Muscle of back (tissue), 13 donors: Measurements from ENCODE around the gene PTPRH. TPM values are rescaled to one million over a fixed set of nuclear protein-coding genes. Genes with fewer than 3 reads are reported as not detected.
A peak's percentile ranks its signal among the peaks of the same experiment; 100 is the strongest.

ENCODE experiments used
- DNase-seq, 3 donors: peaks; one replicate each; pipeline versions ENCODE4 v3.0.0 to v3.0.0-alpha.2; 2013
- long read RNA-seq, 9 donors: transcript quantifications; one replicate each; lab custom pipeline, GENCODE V29; 2026
- polyA plus RNA-seq, 10 donors: library from polyadenylated mRNA; unstranded; fragments of 120-200 nt; gene quantifications; one replicate each; pipeline ENCODE4 v1.2.1, GENCODE V29; 2013; ENCODE audit not compliant: insufficient read length in 10 of 10

The PTPRH gene
- polyA plus RNA-seq, result 1 to 10 TPM in 1 of 10 donors, under 1 TPM in 9; 0.20 to 1.2 (median 0.56) TPM
- long read RNA-seq, donor 1, result 0 reads
- long read RNA-seq, donor 2, result 0 reads
- long read RNA-seq, donor 3, result 0 reads
- long read RNA-seq, donor 4, result 0 reads
- long read RNA-seq, donor 5, result 0 reads
- long read RNA-seq, donor 6, result 0 reads
- long read RNA-seq, donor 7, result 0 reads
- long read RNA-seq, donor 8, result 0 reads
- long read RNA-seq, donor 9, result 0 reads

- DNase-seq, result no peak
Measured at GRCh38 chr19:55208880-55209692, at the start of gene PTPRH. PTPRH (minus strand) TSS chr19:55209501; CDS start chr19:55209433, 68 bp downstream.

- DNase-seq, result no peak
Measured at GRCh38 chr19:55258476-55258827, 49.2 kb upstream of the PTPRH start.

- peak in 1 of 3 donors; percentile 31 for DNase-seq
Measured at GRCh38 chr19:55257461-55258420, 48.4 kb upstream of the PTPRH start.

- no peak for DNase-seq
Measured at GRCh38 chr19:55256562-55257460, 47.5 kb upstream of the PTPRH start.

GRCh38 chr19:55255618-55256423 is 46.5 kb upstream of the PTPRH start:
- DNase-seq, result no peak

- no peak for DNase-seq
Measured at GRCh38 chr19:55254625-55254977, 45.3 kb upstream of the PTPRH start.

GRCh38 chr19:55253842-55254624 is 44.7 kb upstream of the PTPRH start:
- peak in 1 of 3 donors; percentile 22 for DNase-seq

- no peak for DNase-seq
Measured at GRCh38 chr19:55252760-55253663, 43.7 kb upstream of the PTPRH start.

- DNase-seq, result no peak
Measured at GRCh38 chr19:55251341-55252081, 42.2 kb upstream of the PTPRH start.

GRCh38 chr19:55250262-55251036 is 41.1 kb upstream of the PTPRH start:
- DNase-seq, result no peak

- DNase-seq, result no peak
Measured at GRCh38 chr19:55249841-55250240, 40.5 kb upstream of the PTPRH start.

- no peak for DNase-seq
Measured at GRCh38 chr19:55248704-55249103, 39.4 kb upstream of the PTPRH start.

GRCh38 chr19:55248166-55248675 is 38.9 kb upstream of the PTPRH start:
- no peak for DNase-seq

GRCh38 chr19:55247621-55248099 is 38.4 kb upstream of the PTPRH start:
- peak in 1 of 3 donors; percentile 58 for DNase-seq

GRCh38 chr19:55246462-55247451 is 37.5 kb upstream of the PTPRH start:
- DNase-seq, result no peak
